ENCODE data around the gene SMIM41. TPM values are rescaled to one million over a fixed set of nuclear protein-coding genes. Genes with fewer than 3 reads are reported as not detected.

SMIM41 gene
- total and polyA plus RNA-seq, 2 experiments from 2014 or later, result not detected

- Histone ChIP-seq H3K4me2 (ENCODE audit: unreplicated experiment) (no peak overlapping the region), H3K9me2 (ENCODE audit: insufficient read depth) (no peaks in the 10 kb centered on the region), H3K4me1 (ENCODE audit: insufficient read depth) (peaks cover 20% of the 10 kb centered on the region), H2AFZ (no peak overlapping the region), H4K20me1 (ENCODE audit: insufficient read depth) (no peaks in the 10 kb centered on the region; the same call in 1 of the 2 replicates), H3K27me3 (replicated peaks; ENCODE audit: insufficient read depth) (no peaks in the 10 kb centered on the region), H3K9me3 (ENCODE audit: low read depth) (no peaks in the 10 kb centered on the region), H3K9ac (no peak overlapping the region), H3K79me2 (ENCODE audit: insufficient read depth) (no peaks in the 10 kb centered on the region), H3K27ac (no peak overlapping the region), H3K36me3 (ENCODE audit: low read depth) (no peaks in the 10 kb centered on the region), H3F3A (ENCODE audit: insufficient read depth) (peaks cover 18% of the 10 kb centered on the region), H3K4me3 (no peak overlapping the region)
- in situ Hi-C loops (cut with MboI), result no loop called here
- WGBS, 2 experiments (ENCODE audit: low coverage in 1 of 2, low lambda C conversion rate in 2 of 2, missing lambda C conversion rate in 2 of 2), result 47 to 50% methylated on average over 9 of the region's 9 CpGs
- DNase-seq, result peak; percentile 38
- TF ChIP-seq EZH2phosphoT487 (IDR thresholded peaks at IDR 0.05; ENCODE audit: insufficient read depth, low read depth), result no peak
- no peak for TF ChIP-seq EZH2 (IDR thresholded peaks at IDR 0.05; ENCODE audit: insufficient read depth, poor library complexity, severe bottlenecking)
These were observed 6.9 kb downstream of the SMIM41 start for GRCh38 chr12:52086366-52086765.

- Histone ChIP-seq H4K20me1 (ENCODE audit: insufficient read depth) (no peaks in the 10 kb centered on the region; the same call in 1 of the 2 replicates), H3K4me2 (ENCODE audit: unreplicated experiment) (no peak overlapping the region), H3K9me2 (ENCODE audit: insufficient read depth) (no peaks in the 10 kb centered on the region), H3K27me3 (replicated peaks; ENCODE audit: insufficient read depth) (peaks cover 6% of the 10 kb centered on the region), H3F3A (ENCODE audit: insufficient read depth) (peaks cover 10% of the 10 kb centered on the region), H3K9ac (no peak overlapping the region), H3K9me3 (ENCODE audit: low read depth) (no peaks in the 10 kb centered on the region), H3K4me3 (no peak overlapping the region), H3K36me3 (ENCODE audit: low read depth) (no peaks in the 10 kb centered on the region), H2AFZ (no peak overlapping the region), H3K4me1 (ENCODE audit: insufficient read depth) (peaks cover 12% of the 10 kb centered on the region), H3K27ac (no peak overlapping the region), H3K79me2 (ENCODE audit: insufficient read depth) (no peaks in the 10 kb centered on the region)
- 77 to 78% methylated on average over 22 of the region's 22 CpGs for WGBS, 2 experiments (ENCODE audit: low coverage in 1 of 2, low lambda C conversion rate in 2 of 2, missing lambda C conversion rate in 2 of 2)
- TF ChIP-seq EZH2phosphoT487 (IDR thresholded peaks at IDR 0.05; ENCODE audit: insufficient read depth, low read depth), result no peak
- no peak for TF ChIP-seq EZH2 (IDR thresholded peaks at IDR 0.05; ENCODE audit: insufficient read depth, poor library complexity, severe bottlenecking)
- in situ Hi-C loops (cut with MboI), result no loop called here
- no peak for DNase-seq
These were observed 7.7 kb downstream of the SMIM41 start for GRCh38 chr12:52086944-52087835.

GRCh38 chr12:52087961-52088820 lies 8.7 kb downstream of the SMIM41 start:
- Histone ChIP-seq H3K9me2 (ENCODE audit: insufficient read depth) (no peaks in the 10 kb centered on the region), H4K20me1 (ENCODE audit: insufficient read depth) (no peaks in the 10 kb centered on the region), H3K4me2 (ENCODE audit: unreplicated experiment) (no peak overlapping the region), H3K4me1 (ENCODE audit: insufficient read depth) (peaks cover 2% of the 10 kb centered on the region), H3K9ac (no peak overlapping the region), H3K9me3 (ENCODE audit: low read depth) (no peaks in the 10 kb centered on the region), H2AFZ (no peak overlapping the region), H3K27ac (no peak overlapping the region), H3K4me3 (no peak overlapping the region), H3K79me2 (ENCODE audit: insufficient read depth) (no peaks in the 10 kb centered on the region), H3F3A (ENCODE audit: insufficient read depth) (no peaks in the 10 kb centered on the region), H3K27me3 (replicated peaks; ENCODE audit: insufficient read depth) (peaks cover 8% of the 10 kb centered on the region), H3K36me3 (ENCODE audit: low read depth) (no peaks in the 10 kb centered on the region)
- 86% methylated on average over 18 to 19 of the region's 20 CpGs for WGBS, 2 experiments (ENCODE audit: low coverage in 1 of 2, low lambda C conversion rate in 2 of 2, missing lambda C conversion rate in 2 of 2)
- no peak for DNase-seq
- TF ChIP-seq EZH2phosphoT487 (IDR thresholded peaks at IDR 0.05; ENCODE audit: insufficient read depth, low read depth) (no peak), EZH2 (IDR thresholded peaks at IDR 0.05; ENCODE audit: insufficient read depth, poor library complexity, severe bottlenecking) (no peak)
- in situ Hi-C loops (cut with MboI), result no loop called here

GRCh38 chr12:52089491-52089890 lies 10.0 kb downstream of the SMIM41 start:
- Histone ChIP-seq H3K9ac (no peak overlapping the region), H3K9me3 (ENCODE audit: low read depth) (no peaks in the 10 kb centered on the region), H3K36me3 (ENCODE audit: low read depth) (no peaks in the 10 kb centered on the region), H3K4me3 (no peak overlapping the region), H3K27me3 (replicated peaks; ENCODE audit: insufficient read depth) (peaks cover 8% of the 10 kb centered on the region), H3K79me2 (ENCODE audit: insufficient read depth) (no peaks in the 10 kb centered on the region), H3F3A (ENCODE audit: insufficient read depth) (no peaks in the 10 kb centered on the region), H3K9me2 (ENCODE audit: insufficient read depth) (no peaks in the 10 kb centered on the region), H3K27ac (no peak overlapping the region), H3K4me2 (ENCODE audit: unreplicated experiment) (no peak overlapping the region), H4K20me1 (ENCODE audit: insufficient read depth) (no peaks in the 10 kb centered on the region), H3K4me1 (ENCODE audit: insufficient read depth) (no peaks in the 10 kb centered on the region), H2AFZ (no peak overlapping the region)
- in situ Hi-C loops (cut with MboI), result no loop called here
- WGBS, 2 experiments (ENCODE audit: low coverage in 1 of 2, low lambda C conversion rate in 2 of 2, missing lambda C conversion rate in 2 of 2), result 68 to 71% methylated on average over 11 of the region's 11 CpGs
- DNase-seq, result no peak
- TF ChIP-seq EZH2phosphoT487 (IDR thresholded peaks at IDR 0.05; ENCODE audit: insufficient read depth, low read depth) (no peak), EZH2 (IDR thresholded peaks at IDR 0.05; ENCODE audit: insufficient read depth, poor library complexity, severe bottlenecking) (no peak)
